Endothelial cell (in vitro differentiated cells): ENCODE results near the gene ZNF133. TPM values are rescaled to one million over a fixed set of nuclear protein-coding genes. Genes with fewer than 3 reads are reported as not detected.

Experiments used
- DNase-seq: peaks from one replicate; pipeline ENCODE4 v3.0.0; 2021; ENCODE audit warnings: low spot score
- H3K27ac Mint-ChIP-seq: one replicate; pipeline ENCODE4 v1.8.0; 2021; ENCODE audit warnings: mixed read lengths, inconsistent platforms; ENCODE audit not compliant: unreplicated experiment
- H3K27me3 Mint-ChIP-seq: one replicate; pipeline ENCODE4 v1.8.0; 2021; ENCODE audit warnings: mild to moderate bottlenecking, moderate library complexity, mixed read lengths, inconsistent platforms; ENCODE audit not compliant: unreplicated experiment
- H3K36me3 Mint-ChIP-seq: one replicate; pipeline ENCODE4 v1.8.0; 2021; ENCODE audit warnings: mild to moderate bottlenecking, low read depth, mixed read lengths, inconsistent platforms; ENCODE audit not compliant: unreplicated experiment
- H3K4me1 Mint-ChIP-seq: one replicate; pipeline ENCODE4 v1.8.0; 2021; ENCODE audit warnings: mild to moderate bottlenecking, mixed read lengths, inconsistent platforms; ENCODE audit not compliant: unreplicated experiment
- H3K4me3 Mint-ChIP-seq: one replicate; pipeline ENCODE4 v1.8.0; 2021; ENCODE audit warnings: mild to moderate bottlenecking, mixed read lengths, inconsistent platforms; ENCODE audit not compliant: unreplicated experiment
- H3K9me3 Mint-ChIP-seq: one replicate; pipeline ENCODE4 v1.8.0; 2021; ENCODE audit warnings: mixed read lengths, inconsistent platforms; ENCODE audit not compliant: unreplicated experiment
- total RNA-seq: library from RNA; stranded (reverse); fragmentation: NEBNext Ultra II Directional; extraction: Animal tissue kit (Norgen Biotek cat#: 25700); gene quantifications from one replicate; pipeline ENCODE4 v1.2.1, GENCODE V29; 2021; ENCODE audit not compliant: unreplicated experiment
- TF ChIP-seq, protein P1 (sequence below): fragments of 200-600 bp; sonication (generic); IDR thresholded peaks from one replicate; pipeline ENCODE4 v1.5.0; 2021; ENCODE audit warnings: antibody characterized with exemption; ENCODE audit not compliant: unreplicated experiment

Gene ZNF133
- total RNA-seq, 1 donor from 2014 or later = 14.1 TPM

DNA sequence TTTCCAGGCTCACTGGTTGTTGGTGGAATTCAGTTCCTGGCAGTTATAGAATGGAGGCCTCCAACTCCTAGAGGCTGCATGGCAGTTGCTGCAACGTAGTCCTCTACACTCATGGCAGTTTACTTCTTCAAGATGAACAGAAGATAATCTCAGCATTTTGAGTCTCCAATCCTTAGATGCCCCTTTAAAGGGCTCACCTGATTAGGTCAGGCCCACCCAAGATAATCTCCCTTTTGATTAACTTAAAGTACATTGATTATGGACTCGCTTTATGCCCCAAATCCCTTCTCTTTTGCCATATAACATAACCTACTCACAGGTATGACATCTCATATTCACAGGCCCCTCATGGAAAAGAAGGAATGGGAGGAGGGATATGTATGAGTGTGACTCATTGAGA is 76.4 kb downstream of the ZNF133 start:
- TF ChIP-seq, protein P1, sequence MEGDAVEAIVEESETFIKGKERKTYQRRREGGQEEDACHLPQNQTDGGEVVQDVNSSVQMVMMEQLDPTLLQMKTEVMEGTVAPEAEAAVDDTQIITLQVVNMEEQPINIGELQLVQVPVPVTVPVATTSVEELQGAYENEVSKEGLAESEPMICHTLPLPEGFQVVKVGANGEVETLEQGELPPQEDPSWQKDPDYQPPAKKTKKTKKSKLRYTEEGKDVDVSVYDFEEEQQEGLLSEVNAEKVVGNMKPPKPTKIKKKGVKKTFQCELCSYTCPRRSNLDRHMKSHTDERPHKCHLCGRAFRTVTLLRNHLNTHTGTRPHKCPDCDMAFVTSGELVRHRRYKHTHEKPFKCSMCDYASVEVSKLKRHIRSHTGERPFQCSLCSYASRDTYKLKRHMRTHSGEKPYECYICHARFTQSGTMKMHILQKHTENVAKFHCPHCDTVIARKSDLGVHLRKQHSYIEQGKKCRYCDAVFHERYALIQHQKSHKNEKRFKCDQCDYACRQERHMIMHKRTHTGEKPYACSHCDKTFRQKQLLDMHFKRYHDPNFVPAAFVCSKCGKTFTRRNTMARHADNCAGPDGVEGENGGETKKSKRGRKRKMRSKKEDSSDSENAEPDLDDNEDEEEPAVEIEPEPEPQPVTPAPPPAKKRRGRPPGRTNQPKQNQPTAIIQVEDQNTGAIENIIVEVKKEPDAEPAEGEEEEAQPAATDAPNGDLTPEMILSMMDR = no peak
- Mint-ChIP-seq H3K27me3 (peaks cover 5% of the 10 kb centered on the region), H3K4me3 (no peak overlapping the region), H3K36me3 (no peaks in the 10 kb centered on the region), H3K27ac (no peak overlapping the region), H3K9me3 (no peaks in the 10 kb centered on the region), H3K4me1 (no peaks in the 10 kb centered on the region)
- no peak for DNase-seq

Other genes starting within 250 kb of the ZNF133 start
- gene OVOL2, start 230.6 kb upstream of the ZNF133 start, total RNA-seq = not detected
- 16.9 TPM for gene KAT14, start 150.7 kb upstream of the ZNF133 start, total RNA-seq
- 11.0 TPM for gene PET117, start 150.7 kb upstream of the ZNF133 start, total RNA-seq
- 4.2 TPM for gene DZANK1, start 178.5 kb downstream of the ZNF133 start, total RNA-seq
- 12.2 TPM for gene POLR3F, start 178.9 kb downstream of the ZNF133 start, total RNA-seq
- gene RBBP9, start 208.7 kb downstream of the ZNF133 start, total RNA-seq = 16.7 TPM
- 33.7 TPM for gene SEC23B, start 219.4 kb downstream of the ZNF133 start, total RNA-seq